Brain microvascular endothelial cell (primary cell): ENCODE results near the gene CAMK2D.

Experiments
- DNase-seq: peaks from one replicate; pipeline ENCODE4 v3.0.0-alpha.2; 2020
- H3K27ac ChIP-seq: fragments of 250-450 bp; sonication (Bioruptor Pico); 2 replicates; pipeline ENCODE4 v1.5.1; 2020; ENCODE audit warnings: mild to moderate bottlenecking, moderate library complexity
- H3K27me3 ChIP-seq: fragments of 250-450 bp; sonication (Bioruptor Pico); replicated peaks from 2 replicates; pipeline ENCODE4 v1.5.1; 2020; ENCODE audit warnings: mild to moderate bottlenecking
- H3K36me3 ChIP-seq: fragments of 250-450 bp; sonication (Bioruptor Pico); replicated peaks from 2 replicates; pipeline ENCODE4 v1.5.1; 2020; ENCODE audit warnings: mild to moderate bottlenecking
- H3K4me3 ChIP-seq: 2 replicates; pipeline ENCODE4 v1.5.1; 2011; ENCODE audit warnings: low read depth, mild to moderate bottlenecking, control low read depth, low read length, moderate library complexity
- in situ Hi-C: cut with HindIII; loops from 2 replicates; pipeline ENCODE4 v1.10.0; 2017; ENCODE audit warnings: low sequenced_read_pairs, low pct_ligation_motif_present
- TF ChIP-seq, protein P1 (sequence below): IDR thresholded peaks from 2 replicates; pipeline ENCODE4 v1.5.1; 2011; ENCODE audit warnings: low read depth, mild to moderate bottlenecking, moderate library complexity, low read length, control low read depth, inconsistent platforms; ENCODE audit errors: missing control alignments

Gene CAMK2D

GRCh38 chr4:113550510-113550909 is 211.0 kb downstream of the CAMK2D start:
- Histone ChIP-seq H3K27ac (no peak overlapping the region), H3K36me3 (no peaks in the 10 kb centered on the region), H3K27me3 (no peaks in the 10 kb centered on the region), H3K4me3 (no peak overlapping the region)
- DNase-seq = no peak
- TF ChIP-seq, protein P1, sequence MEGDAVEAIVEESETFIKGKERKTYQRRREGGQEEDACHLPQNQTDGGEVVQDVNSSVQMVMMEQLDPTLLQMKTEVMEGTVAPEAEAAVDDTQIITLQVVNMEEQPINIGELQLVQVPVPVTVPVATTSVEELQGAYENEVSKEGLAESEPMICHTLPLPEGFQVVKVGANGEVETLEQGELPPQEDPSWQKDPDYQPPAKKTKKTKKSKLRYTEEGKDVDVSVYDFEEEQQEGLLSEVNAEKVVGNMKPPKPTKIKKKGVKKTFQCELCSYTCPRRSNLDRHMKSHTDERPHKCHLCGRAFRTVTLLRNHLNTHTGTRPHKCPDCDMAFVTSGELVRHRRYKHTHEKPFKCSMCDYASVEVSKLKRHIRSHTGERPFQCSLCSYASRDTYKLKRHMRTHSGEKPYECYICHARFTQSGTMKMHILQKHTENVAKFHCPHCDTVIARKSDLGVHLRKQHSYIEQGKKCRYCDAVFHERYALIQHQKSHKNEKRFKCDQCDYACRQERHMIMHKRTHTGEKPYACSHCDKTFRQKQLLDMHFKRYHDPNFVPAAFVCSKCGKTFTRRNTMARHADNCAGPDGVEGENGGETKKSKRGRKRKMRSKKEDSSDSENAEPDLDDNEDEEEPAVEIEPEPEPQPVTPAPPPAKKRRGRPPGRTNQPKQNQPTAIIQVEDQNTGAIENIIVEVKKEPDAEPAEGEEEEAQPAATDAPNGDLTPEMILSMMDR = no peak
- in situ Hi-C loops = no loop called here

DNA sequence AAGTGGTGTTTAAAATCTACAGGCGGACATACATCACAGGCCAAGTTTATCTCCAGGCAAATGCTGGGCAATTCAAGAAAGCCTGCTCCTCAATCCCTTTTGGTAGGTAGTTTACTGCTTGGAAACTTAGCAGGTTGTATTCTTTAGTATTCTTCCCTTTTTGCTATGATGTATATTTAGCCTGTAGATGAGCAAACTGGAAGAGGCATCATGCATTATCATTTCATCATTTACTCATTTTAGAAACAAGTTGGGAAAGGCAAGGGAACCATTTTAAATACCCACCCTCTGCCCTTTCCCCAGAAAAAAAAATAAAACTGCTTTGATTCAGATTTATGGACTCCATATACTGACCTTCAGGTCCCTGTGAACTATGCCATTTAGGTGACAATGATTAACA is 213.2 kb downstream of the CAMK2D start:
- in situ Hi-C loops = no loop called here
- Histone ChIP-seq H3K27me3 (no peaks in the 10 kb centered on the region), H3K36me3 (no peaks in the 10 kb centered on the region), H3K4me3 (no peak overlapping the region), H3K27ac (no peak overlapping the region)
- TF ChIP-seq, protein P1 = no peak
- no peak for DNase-seq

DNA sequence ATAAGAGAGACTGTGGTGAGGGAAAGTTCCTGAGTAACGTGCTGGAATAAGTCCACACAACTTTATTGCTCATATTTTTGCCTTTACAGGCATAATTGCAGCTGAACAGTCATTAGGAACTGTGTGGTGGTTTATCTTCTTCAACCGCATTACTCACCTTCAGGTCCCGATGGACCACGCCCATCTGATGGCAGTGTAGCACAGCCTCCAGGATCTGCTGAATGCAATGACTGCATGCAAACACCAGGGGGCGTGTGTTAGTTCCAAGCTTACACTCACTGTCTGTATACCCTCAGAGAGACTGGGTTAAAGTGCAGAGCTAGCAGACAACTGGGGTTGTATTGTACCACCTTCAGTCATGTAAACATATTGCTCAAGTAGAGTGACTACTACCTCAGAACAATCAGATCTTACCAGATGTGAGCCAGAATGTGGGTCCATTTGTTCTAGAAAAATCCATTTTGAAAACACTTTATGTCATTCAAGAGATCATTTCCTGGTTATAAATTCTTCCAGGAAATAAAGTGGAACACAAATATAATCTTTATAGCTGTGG is 214.0 kb downstream of the CAMK2D start:
- H3K27ac ChIP-seq = no peak overlapping the region

GRCh38 chr4:113541933-113542332 is 219.6 kb downstream of the CAMK2D start:
- Histone ChIP-seq H3K36me3 (no peaks in the 10 kb centered on the region), H3K27me3 (no peaks in the 10 kb centered on the region), H3K4me3 (no peak overlapping the region), H3K27ac (no peak overlapping the region)
- in situ Hi-C loops = no loop called here
- no peak for DNase-seq
- TF ChIP-seq, protein P1 = no peak

More for the DNA sequence above, 214.0 kb downstream of the CAMK2D start:
- TF ChIP-seq, protein P1 = peak; percentile 98
- H3K27me3 ChIP-seq = no peaks in the 10 kb centered on the region
- no peak overlapping the region for H3K4me3 ChIP-seq
- in situ Hi-C loops = no loop called here
- peak; percentile 94 for DNase-seq
- H3K36me3 ChIP-seq = no peaks in the 10 kb centered on the region

DNA sequence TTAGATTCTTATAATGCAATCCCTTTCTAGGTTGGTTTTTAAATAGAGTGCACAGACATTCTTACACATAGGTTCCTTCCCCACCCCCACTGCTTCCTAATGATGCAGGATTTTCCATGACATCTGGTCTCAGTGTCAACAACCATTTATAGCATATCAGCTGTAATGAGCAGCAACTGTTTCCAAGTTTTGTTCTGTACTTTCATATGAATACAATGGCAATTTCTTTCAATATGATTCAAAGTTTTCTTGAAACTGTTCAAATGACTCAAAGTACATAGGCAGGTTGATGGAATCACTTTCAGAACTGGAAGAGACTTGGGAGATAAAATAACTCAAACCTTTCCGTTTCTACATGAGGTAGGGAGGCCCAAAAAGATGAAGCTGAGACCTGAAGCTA is 220.7 kb downstream of the CAMK2D start:
- DNase-seq = no peak
- no peaks in the 10 kb centered on the region for H3K27me3 ChIP-seq
- H3K27ac ChIP-seq = no peak overlapping the region
- H3K4me3 ChIP-seq = no peak overlapping the region
- TF ChIP-seq, protein P1 = no peak
- no peaks in the 10 kb centered on the region for H3K36me3 ChIP-seq
- in situ Hi-C loops = no loop called here

GRCh38 chr4:113539408-113539807 is 222.1 kb downstream of the CAMK2D start:
- in situ Hi-C loops = no loop called here
- Histone ChIP-seq H3K4me3 (no peak overlapping the region), H3K36me3 (no peaks in the 10 kb centered on the region), H3K27me3 (no peaks in the 10 kb centered on the region), H3K27ac (no peak overlapping the region)
- TF ChIP-seq, protein P1 = no peak
- DNase-seq = peak; percentile 68
